Measurements from ENCODE around the gene ERI3.

ERI3 gene

GRCh38 chr1:44267438-44267837 lies 87.6 kb downstream of the ERI3 start:
- no peak for TF ChIP-seq TCF12 (IDR thresholded peaks at IDR 0.05; ENCODE audit: low read depth)
- no peak for TF ChIP-seq ZBTB7A (IDR thresholded peaks at IDR 0.05; ENCODE audit: low read depth)

GRCh38 chr1:44266400-44267344 lies 88.4 kb downstream of the ERI3 start:
- no peak for TF ChIP-seq USF1 (IDR thresholded peaks at IDR 0.05)
- no peak for TF ChIP-seq ZBTB7A (IDR thresholded peaks at IDR 0.05; ENCODE audit: low read depth)
- no peak for TF ChIP-seq CREB1 (IDR thresholded peaks at IDR 0.05; ENCODE audit: low read depth)
- TF ChIP-seq EGR1 (IDR thresholded peaks at IDR 0.05), result no peak
- TF ChIP-seq MAX (IDR thresholded peaks at IDR 0.05), result no peak
- TF ChIP-seq FOXM1 (IDR thresholded peaks at IDR 0.05; ENCODE audit: borderline replicate concordance, low read depth), result no peak
- no peak for TF ChIP-seq YY1 (IDR thresholded peaks at IDR 0.05; ENCODE audit: low read depth)
- no peak for TF ChIP-seq TAF1 (IDR thresholded peaks at IDR 0.05; ENCODE audit: low read depth)

- TF ChIP-seq EGR1 (IDR thresholded peaks at IDR 0.05) (no peak), FOXM1 (IDR thresholded peaks at IDR 0.05; ENCODE audit: borderline replicate concordance, low read depth) (no peak), TCF12 (IDR thresholded peaks at IDR 0.05; ENCODE audit: low read depth) (no peak), RAD21 (IDR thresholded peaks at IDR 0.05; ENCODE audit: low read depth) (no peak), CEBPB (IDR thresholded peaks at IDR 0.05) (no peak), YY1 (IDR thresholded peaks at IDR 0.05; ENCODE audit: low read depth) (no peak), CREB1 (IDR thresholded peaks at IDR 0.05; ENCODE audit: low read depth) (no peak), ZBTB7A (IDR thresholded peaks at IDR 0.05; ENCODE audit: low read depth) (no peak), NFIC (IDR thresholded peaks at IDR 0.05) (no peak)
These were observed 89.2 kb downstream of the ERI3 start for GRCh38 chr1:44265656-44266358.

- no peak for TF ChIP-seq TCF12 (IDR thresholded peaks at IDR 0.05; ENCODE audit: low read depth)
- TF ChIP-seq NFIC (IDR thresholded peaks at IDR 0.05), result no peak
- no peak for TF ChIP-seq TEAD4 (IDR thresholded peaks at IDR 0.05)
These were observed 90.6 kb downstream of the ERI3 start for GRCh38 chr1:44264451-44264771.

GRCh38 chr1:44263568-44264450 lies 91.2 kb downstream of the ERI3 start:
- TF ChIP-seq TAF1 (IDR thresholded peaks at IDR 0.05; ENCODE audit: low read depth) (no peak), REST (IDR thresholded peaks at IDR 0.05; ENCODE audit: low read depth) (no peak), CEBPB (IDR thresholded peaks at IDR 0.05) (no peak), USF1 (IDR thresholded peaks at IDR 0.05) (no peak), MAX (IDR thresholded peaks at IDR 0.05) (no peak), NFIC (IDR thresholded peaks at IDR 0.05) (no peak), TEAD4 (IDR thresholded peaks at IDR 0.05) (no peak), FOXM1 (IDR thresholded peaks at IDR 0.05; ENCODE audit: borderline replicate concordance, low read depth) (no peak), CREB1 (IDR thresholded peaks at IDR 0.05; ENCODE audit: low read depth) (no peak), RAD21 (IDR thresholded peaks at IDR 0.05; ENCODE audit: low read depth) (no peak)

- TF ChIP-seq MAX (IDR thresholded peaks at IDR 0.05) (no peak), FOXM1 (IDR thresholded peaks at IDR 0.05; ENCODE audit: borderline replicate concordance, low read depth) (no peak), TAF1 (IDR thresholded peaks at IDR 0.05; ENCODE audit: low read depth) (no peak), EP300 (IDR thresholded peaks at IDR 0.05; ENCODE audit: borderline replicate concordance) (no peak), CREB1 (IDR thresholded peaks at IDR 0.05; ENCODE audit: low read depth) (no peak), RAD21 (IDR thresholded peaks at IDR 0.05; ENCODE audit: low read depth) (no peak), TCF12 (IDR thresholded peaks at IDR 0.05; ENCODE audit: low read depth) (no peak), ZBTB7A (IDR thresholded peaks at IDR 0.05; ENCODE audit: low read depth) (no peak), USF1 (IDR thresholded peaks at IDR 0.05) (no peak), CEBPB (IDR thresholded peaks at IDR 0.05) (no peak)
These were observed 92.1 kb downstream of the ERI3 start for GRCh38 chr1:44262816-44263567.

Measured in Ishikawa (cell line).